ENCODE results near the gene TEK.
"Not testable (repeated sequence)": the region's sequence is repeated elsewhere in the genome, so short reads cannot be mapped to it uniquely, and the experiment has no call there.

TEK gene

DNA sequence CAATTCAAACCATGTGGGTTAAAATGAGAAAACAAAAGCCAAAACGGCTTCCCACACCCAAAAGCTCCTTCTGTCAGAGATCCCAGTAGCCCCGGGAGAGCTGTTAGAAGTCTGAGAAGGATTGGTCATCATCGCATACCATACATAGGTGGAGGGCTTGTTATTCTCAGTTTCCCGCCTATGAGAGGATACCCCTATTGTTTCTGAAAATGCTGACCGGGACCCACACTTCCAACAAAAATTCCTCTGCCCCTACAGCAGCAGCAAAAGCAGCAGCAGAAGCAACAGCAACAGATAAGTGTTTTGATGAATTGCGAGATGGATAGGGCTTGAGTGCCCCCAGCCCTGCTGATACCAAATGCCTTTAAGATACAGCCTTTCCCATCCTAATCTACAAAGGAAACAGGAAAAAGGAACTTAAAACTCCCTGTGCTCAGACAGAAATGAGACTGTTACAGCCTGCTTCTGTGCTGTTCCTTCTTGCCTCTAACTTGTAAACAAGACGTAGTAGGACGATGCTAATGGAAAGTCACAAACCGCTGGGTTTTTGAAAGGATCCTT lies at the start of gene TEK:
TEK (plus strand) TSS at position 245 of the 561 bp plus-strand sequence. CDS start 366 bp downstream, outside the sequence.
- no peak for DNase-seq

GRCh38 chr9:27059412-27059811 lies 49.6 kb upstream of the TEK start:
- no peak for DNase-seq

DNA sequence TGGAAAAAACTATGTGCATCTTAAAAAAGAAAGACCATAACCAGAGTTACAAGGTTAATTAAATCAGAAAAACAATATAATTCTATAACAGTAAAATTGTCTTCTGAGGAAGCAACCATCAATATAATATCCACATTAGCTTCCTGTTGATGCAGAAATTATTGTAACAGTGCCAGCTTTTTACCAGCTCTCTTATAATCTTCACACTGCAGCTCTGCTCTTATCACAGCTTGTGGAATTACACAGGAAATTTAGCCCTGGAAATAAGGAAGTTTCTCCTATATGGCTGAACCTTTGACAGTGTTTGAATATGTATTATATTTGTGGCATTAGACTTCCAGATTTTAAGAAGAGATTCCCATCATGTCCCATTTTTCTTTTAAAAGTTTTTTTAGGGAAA lies 49.1 kb upstream of the TEK start:
- no peak for DNase-seq

- no peak for DNase-seq
Observed at GRCh38 chr9:27065288-27065687, 43.7 kb upstream of the TEK start.

DNA sequence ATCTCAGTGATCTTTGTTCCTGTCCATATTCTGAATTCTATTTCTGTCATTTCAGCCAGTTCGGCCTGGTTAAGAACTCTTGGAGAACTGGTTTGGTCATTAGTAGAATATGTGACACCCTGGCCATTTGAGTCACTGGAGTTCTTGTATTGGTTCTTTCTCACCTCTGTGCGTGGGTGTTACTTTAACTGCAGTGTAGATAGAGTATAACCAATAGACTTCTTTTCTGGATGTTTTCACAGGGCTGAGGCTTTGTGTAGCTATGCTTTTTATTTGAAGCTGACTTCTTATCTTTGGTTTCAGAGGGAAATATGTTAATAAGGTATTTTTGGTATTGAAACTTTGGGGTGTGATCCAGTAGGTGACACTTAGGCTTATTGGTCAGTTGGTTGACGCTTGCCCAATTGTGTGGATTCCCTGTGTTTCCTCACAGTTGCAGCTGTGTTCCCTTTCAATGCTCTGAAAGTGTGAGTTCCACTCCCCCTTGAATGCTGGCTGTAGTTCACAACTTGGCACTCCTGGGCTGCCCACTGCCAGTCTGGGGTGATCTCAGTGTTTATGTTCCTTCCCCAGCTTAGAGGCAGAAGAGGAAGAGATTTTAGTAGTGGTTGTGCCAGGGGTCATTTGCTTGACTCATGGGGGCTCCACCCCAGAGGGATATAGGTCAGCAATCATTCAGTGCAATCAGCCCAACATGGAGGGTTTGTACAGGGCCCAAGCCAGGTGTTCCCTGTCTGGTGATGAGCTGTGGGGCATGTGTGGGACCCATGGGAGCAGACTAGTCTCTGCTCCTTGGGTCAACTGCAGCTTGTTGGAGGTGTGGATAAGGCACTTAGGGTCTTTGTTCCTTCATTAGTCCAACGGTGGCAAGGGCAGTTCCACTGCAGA lies 34.9 kb upstream of the TEK start:
- DNase-seq: no peak

GRCh38 chr9:27078685-27079084 lies 30.3 kb upstream of the TEK start:
- DNase-seq: no peak

DNA sequence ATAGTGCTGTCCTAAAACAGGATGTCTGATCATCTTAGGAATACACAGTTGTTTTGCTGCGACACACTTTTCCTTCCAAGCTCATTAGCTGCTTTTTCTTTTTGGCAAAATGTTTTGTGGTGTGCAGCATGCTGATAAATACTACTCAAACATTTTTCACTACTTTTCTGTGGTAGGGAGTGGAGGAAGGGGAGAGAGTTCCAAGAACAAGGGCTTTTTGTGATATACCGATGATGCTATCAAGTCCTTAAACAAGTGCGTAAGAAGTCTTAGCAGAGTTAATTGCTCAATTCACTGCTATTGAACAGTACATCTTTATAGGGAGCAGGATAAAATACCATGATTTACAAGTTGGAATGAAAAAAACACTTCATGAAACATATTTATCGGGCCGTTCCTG lies 23.6 kb upstream of the TEK start:
- DNase-seq: no peak

DNA sequence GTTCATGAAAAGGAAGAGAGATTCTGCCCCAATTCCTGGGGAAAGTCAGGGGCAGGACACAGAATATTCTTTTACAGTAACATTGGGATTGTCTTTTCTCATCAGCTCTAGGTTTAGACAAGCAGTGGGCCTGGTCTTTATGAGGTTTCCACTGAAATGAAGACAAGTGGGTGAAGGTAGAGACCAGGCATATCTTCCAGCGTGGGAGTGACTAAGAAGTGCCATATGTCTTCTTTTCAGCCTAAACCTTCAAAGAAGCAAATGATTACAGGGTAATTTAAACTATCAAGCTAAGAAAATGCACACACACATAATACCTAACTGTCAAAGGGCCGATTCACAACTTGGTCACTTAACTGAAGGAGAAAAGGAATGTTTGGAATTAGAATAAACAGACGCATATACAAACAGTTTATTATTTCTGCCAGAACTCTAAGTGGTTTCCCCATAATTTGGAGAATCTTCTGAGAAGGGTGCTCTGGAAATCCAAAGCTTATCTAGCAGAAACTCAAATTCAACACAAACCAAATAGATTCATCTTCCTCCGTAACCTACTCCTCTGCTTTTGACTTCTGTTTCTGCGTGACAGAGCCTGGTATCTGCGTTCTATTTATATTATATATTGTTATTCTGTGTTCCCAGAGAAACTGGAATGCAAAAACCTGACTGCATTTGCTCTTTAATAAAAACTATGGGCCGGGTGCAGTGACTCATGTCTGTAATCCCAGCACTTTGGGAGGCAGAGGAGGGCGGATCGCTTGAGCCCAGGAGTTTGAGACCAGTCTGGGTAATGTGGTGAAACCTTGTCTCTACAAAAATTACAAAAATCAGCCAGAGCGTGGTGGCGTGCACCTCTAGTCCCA lies 22.0 kb upstream of the TEK start:
- no peak for DNase-seq

- no peak for DNase-seq
Observed at GRCh38 chr9:27088981-27089380, 20.0 kb upstream of the TEK start.

DNA sequence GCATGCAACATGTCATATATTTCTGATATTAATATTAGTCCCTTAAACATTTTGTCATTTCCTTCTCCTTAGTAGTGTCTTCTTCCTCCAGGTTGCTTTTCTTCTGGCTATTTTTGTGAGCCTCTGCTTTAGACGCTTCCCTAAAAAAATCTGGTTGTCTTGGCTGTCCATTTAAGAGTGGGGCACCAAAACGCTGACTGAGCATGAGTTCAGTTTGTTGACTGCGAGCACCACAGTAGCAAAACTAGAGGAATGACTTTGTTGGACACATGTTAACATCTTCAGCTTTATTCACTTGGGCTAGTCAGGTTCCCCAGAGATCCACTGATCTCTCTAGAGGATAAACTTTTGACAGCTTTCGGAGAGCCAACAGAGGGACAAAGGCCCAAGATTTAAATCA lies 19.3 kb upstream of the TEK start:
- no peak for DNase-seq

GRCh38 chr9:27090231-27090630 lies 18.8 kb upstream of the TEK start:
- DNase-seq: no peak

- no peak for DNase-seq
Observed at GRCh38 chr9:27090711-27091110, 18.3 kb upstream of the TEK start.

DNA sequence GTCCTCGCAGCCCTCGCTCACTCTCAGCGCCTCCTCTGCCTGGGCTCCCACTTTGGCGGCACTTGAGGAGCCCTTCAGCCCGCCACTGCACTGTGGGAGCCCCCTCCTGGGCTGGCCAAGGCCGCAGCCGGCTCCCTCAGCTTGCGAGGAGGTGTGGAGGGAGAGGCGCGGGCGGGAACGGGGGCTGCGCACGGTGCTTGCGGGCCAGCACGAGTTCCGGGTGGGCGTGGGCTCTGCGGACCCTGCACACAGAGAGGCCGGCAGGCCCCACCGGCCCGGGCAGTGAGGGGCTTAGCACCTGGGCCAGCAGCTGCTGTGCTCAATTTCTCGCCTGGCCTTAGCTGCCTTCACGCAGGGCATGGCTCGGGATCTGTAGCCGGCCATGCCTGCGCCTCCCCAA lies 16.5 kb upstream of the TEK start:
- not testable (repeated sequence) for DNase-seq

DNA sequence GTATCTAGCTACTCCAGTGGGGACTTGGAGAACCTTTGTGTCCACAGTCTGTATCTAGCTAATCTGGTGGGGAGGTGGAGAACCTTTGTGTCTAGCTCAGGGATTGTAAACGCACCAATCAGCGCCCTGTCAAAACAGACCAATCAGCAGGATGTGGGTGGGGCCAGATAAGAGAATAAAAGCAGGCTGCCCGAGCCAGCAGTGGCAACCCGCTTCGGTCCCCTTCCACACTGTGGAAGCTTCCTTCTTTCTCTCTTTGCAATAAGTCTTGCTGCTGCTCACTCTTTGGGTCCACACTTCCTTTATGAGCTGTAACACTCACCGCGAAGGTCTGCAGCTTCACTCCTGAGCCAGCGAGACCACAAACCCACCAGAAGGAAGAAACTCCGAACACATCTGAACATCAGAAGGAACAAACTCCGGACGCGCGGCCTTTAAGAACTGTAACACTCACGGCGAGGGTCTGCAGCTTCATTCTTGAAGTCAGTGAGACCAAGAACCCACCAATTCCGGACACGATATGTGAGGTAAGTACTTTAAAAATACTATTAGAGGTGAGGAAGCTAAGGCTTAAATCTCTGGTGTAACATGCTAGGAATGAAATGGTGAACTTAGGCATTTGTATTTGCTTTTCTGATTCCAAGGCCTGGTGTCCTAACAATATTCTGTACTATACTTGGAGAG lies 15.5 kb upstream of the TEK start:
- DNase-seq: not testable (repeated sequence)

DNA sequence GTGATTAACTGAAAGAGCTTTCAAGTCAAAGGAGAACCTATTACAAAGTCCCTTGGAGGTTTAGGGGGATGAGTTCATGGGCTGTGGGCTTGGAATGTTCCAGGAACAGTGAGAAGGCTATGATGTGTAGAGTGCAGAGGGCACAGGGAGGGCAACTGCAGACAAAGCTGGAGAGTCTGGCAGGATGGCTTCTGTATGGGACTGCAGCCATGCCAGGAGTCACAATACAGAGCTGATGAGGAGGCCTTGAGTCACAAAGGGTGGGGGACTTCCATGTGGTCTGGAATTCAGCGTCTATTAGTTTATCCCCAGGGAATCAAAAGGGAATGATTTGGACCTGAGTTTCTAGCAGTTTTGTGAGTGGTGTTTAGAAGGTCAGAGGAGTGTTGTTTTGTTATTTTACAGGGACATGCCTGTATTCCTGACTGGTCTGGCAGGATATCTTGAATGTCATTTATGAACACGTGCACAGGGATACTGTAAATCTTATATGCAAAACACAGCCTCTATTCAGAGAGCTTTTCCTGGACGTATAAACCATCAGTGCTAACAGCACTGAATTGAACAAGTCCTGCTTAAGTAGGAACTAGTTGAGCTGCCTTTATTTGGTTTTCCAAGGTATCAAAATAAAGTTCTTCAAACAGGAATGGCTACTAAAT lies 14.3 kb upstream of the TEK start:
- DNase-seq: no peak

- no peak for DNase-seq
Observed at GRCh38 chr9:27107241-27107640, 1.8 kb upstream of the TEK start.

DNA sequence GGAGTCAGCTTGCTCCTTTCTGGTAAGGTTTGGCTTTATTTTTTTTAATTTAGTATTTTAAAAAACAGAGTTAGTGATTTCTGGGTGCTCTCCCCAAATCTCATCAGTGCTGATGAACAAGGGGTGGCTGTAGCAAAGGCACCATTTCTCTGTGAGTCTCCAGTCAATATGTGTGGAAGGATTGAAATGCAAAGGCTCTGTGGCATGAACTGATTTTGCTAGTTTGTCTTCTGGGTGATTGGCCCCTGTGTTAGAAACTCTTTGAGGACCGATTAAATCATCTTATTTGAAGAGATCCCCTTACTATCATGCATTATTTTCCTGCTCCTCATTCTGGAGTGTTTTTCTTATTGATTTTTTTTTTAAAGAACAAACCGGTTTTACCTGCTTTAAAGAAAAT lies 596 bp downstream of the TEK start:
- no peak for DNase-seq

GRCh38 chr9:27110181-27110580 lies 1.2 kb downstream of the TEK start:
- no peak for DNase-seq

- DNase-seq: no peak
Observed at GRCh38 chr9:27112235-27112634, 3.2 kb downstream of the TEK start.

- no peak for DNase-seq
Observed at GRCh38 chr9:27117489-27118135, 8.6 kb downstream of the TEK start.

- DNase-seq: no peak
Observed at GRCh38 chr9:27118916-27119315, 9.9 kb downstream of the TEK start.

GRCh38 chr9:27124151-27124550 lies 15.1 kb downstream of the TEK start:
- DNase-seq: no peak
